GM18517 (cell line): ENCODE results near the gene BCDIN3D.
"Not testable (repeated sequence)": the region's sequence is repeated elsewhere in the genome, so short reads cannot be mapped to it uniquely, and the experiment has no call there.

Experiments used
- ATAC-seq: cut with Tn5 transposase; IDR thresholded peaks from one replicate; pipeline ENCODE4 v1.9.1; 2021; ENCODE audit warnings: mild to moderate bottlenecking, moderate library complexity; ENCODE audit not compliant: unreplicated experiment

The BCDIN3D gene, protein sequence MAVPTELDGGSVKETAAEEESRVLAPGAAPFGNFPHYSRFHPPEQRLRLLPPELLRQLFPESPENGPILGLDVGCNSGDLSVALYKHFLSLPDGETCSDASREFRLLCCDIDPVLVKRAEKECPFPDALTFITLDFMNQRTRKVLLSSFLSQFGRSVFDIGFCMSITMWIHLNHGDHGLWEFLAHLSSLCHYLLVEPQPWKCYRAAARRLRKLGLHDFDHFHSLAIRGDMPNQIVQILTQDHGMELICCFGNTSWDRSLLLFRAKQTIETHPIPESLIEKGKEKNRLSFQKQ

DNA sequence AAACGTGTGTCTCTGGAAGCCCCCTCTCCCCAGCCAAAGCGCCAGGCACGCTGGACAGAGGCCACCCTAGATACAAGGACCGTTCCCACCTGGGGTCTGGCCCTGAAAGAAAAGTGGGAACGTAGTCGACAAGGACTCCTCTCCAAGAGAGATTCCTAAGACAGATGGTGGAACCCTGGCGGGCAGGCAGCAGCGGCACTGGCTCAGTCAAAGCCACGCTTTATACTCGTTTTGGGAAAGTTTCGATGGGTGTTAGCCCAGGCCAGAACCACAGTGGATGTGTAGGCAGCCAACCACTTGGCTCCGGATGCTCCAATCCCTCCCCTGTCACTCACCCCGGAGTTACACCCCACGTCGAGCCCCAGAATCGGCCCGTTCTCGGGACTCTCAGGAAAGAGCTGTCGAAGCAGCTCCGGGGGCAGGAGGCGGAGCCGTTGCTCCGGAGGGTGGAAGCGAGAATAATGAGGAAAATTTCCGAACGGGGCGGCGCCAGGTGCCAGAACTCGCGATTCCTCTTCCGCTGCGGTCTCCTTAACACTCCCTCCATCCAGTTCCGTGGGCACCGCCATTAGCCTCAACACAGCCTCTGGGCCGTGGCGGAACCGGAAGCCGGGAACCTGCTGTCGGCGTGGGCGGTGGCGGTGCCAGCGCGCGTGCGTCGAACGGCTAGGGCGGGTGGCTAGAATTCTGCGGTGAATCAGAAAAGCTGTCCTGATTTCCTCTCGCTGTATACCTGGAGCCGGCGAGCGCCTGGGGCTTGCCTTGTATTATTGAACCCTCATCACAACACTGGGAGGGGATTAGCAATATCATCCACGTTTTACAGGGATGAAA is at the start of gene BCDIN3D:
TSS of gene BCDIN3D (minus strand) at position 588 of the 834 bp plus-strand sequence. CDS start at position 569, 19 bp downstream.
- peak; percentile 81 for ATAC-seq

DNA sequence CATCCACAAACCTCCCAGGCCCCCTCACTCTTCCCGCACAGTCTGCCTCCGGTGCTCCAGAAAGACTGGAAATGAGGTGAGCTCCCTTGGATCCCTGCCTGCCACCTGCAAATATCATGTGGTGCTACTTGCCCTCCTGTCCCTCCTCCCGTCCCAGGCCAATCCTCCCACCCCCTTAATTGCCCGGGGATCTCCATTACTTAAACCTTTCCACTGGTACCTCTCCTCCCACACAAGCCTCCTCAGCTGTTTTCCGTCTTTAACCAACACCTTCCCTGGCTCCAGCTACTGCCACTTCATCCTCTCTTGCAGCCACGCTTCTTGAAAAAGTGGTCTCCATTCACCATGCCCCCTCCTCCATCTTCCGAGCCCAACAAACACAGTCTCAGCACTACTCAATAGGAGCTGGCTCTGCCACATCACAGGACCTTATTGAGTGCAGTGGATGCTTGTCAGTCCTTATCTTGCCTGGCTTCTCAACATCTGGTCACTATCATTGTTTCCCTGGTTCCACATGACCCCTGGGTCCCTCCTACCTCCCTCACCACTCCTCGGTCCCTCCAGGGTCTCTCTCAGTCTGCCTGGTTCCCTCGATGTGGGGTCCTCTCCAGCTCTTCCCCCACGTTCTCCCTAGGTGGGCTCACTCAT is 49.3 kb upstream of the BCDIN3D start:
- ATAC-seq = no peak

DNA sequence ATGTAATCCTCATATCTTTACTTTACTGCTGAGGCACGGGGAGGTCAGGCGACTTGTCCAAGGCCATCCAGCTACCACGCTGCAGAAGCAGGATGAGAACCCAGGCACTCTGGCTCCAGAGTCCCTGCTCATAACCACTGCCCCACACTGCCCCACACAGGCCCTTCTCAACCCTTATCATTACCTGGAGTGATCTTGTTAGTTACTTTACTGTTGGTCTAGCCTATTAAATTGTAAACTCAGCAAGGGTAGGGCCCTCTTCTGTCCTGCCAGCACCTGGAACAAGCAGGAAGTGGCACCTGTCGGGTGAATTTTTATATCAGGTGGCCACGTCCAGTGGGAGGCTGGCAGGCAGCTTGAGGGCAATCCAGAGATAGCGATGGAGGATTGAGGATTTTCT is 48.6 kb upstream of the BCDIN3D start:
- ATAC-seq = no peak

DNA sequence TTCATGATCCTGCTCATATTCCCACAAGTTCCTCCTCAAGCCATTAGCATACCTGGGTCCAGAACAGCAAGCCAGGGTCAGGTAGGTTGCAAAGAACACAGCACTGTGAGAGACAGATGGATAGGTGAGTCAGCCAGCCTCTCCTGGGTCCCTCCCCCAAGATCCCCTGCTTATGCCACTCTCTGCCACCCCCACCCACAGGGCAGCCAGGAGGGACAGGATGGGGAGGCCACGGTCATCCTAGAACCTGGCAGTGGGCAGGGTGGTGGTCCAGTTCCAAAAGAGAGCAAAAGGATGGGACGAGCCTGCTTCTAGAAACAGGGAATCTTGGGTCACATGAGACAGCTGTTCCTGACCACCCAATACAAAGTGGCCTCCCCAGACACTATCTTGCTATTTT is 48.1 kb upstream of the BCDIN3D start:
- ATAC-seq = no peak

DNA sequence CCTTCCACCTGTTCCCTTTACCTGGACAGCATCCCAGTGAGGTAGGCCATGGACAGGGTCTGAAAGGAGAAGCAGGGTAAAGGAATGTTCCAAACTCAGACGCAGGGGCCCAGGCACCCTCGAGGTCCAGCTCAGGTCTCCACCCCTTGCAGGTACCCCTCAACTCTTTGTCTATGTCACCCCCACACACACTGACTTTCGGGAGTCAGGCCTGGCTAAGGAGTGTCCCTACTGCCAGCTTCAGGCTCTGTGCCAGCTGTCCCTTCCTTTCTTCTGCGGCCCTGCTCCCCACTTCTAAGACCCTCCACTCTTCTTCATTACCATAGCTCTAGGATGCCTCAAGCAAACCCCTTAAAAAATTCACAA is 47.2 kb upstream of the BCDIN3D start:
- ATAC-seq = no peak

DNA sequence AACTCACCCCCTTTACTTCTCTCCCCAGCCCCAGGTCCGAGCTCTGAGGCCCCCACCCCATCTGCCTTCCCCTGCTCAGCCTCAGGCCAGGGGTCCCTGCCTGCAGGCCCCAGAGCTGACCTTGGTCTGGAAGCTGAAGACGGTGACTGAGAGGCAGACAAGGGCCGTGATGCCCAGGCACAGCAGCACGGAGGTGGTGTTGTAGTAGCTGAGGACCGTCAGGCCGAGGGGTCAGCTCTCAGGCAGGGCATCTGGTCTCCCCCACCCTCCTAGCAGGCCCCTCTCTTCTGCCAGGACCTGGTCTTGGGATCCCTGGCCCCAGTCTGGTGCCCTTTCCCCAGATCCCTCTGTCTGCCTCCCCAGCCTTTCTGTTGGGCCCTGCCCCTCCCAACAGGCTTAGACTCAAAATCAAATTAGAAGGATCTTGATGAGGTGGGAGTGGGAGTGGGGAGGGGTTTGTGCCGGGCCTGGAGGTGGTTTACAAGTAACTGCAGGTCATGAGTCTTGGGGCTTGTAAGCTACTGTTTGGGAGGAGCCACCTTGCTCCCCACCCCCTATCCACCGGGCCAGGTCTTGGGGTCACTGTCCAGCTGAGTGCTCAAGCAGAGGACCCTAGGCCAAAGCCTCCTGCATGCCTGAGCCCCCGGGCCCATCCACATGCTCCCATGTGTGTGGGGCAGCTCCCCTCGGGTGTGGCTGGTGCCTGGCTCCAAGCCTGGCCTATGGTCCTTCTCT is 46.6 kb upstream of the BCDIN3D start:
- ATAC-seq = no peak

DNA sequence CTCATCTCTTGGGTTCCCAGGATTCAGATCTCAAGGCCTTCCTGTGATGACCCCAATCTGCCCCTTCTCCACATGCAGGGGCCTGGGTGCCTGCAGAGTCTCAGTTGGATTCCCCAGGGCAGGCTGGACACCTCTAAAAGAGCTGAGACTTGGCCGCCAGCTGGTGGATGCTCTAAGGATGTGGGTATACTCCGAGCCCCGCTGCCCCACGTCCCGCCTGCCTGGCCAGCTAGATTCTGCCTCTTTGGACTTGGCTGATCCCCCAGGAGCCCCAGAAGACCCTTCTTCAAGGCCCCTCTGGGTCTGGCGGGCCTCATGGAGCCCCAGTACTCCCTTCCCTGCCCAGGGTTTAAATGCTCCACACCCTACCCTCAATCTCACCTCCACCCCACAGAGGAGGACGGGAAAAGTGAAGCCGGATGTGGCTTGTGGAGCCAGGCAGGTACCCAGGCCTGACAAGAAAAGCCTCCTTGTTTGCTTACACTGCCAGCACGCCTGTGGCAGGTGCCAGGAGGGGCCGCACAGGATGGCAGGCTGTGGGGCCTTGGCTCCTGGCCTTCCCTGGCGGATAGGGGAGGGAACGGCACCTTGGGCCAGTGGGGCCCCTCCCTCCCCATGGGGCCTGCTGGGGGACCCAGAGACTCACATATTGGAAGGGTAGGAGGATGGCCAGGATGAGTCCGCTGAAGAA is 45.7 kb upstream of the BCDIN3D start:
- no peak for ATAC-seq

DNA sequence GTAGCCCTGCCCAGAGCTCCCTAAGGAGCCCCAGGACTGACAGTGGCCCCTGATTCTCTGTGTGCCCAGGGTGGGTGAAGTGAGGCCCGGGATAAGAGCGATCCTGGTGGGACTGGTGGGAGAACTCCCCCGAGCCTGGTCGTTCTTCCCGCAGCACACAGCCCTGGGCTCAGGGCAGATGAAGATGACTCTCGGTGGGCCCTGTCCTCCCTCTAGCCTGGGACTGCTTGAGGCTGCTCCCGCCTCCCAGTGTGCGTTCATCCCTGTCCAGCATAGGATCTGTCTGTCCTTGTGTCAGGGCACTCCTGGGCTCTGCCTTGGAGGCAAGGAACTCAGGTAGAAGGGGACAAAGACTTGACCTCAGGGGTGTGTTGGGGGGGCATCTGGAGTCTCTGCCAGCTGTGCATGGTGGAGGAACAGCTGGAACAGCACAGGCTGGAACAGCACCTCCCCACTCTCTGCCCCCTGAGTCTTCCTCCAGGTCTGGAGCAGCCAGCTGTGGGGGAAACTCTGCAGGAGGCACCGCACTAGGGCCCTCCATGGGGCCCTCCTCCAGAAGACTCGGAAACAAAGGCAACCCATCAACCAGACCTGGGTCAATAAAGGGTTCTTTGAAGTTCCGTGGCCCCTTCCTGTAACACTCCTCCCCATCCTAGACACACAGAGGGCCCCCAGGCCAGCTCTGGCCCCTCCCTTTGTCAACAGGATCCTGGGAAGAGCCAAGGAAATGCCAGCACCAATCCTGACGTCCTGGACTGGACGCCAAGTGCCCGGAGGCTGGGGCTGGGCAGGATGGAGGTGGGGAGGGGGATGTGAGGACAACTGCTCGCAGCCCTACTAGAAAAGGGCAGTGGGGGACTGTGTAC is 44.9 kb upstream of the BCDIN3D start:
- ATAC-seq = no peak

DNA sequence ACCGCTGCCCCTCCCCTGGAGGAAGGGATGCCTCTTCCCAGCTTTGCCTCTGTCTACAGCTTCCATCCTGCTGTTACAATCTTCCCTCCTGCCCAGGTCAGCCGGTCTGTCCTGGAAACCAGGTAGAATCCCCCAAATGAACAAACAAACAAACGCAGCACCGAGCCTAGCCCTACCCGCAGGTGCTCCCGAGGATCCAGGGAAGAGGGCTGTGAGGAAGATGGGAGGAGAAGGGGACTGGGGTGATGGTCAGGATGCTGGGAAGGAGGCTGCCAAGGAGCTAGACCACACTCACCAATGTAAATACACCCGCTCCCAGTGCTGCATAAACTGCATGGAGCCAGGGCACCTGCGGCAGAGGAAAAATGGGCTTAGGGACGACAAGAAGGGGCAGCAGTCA is 44.2 kb upstream of the BCDIN3D start:
- no peak for ATAC-seq

DNA sequence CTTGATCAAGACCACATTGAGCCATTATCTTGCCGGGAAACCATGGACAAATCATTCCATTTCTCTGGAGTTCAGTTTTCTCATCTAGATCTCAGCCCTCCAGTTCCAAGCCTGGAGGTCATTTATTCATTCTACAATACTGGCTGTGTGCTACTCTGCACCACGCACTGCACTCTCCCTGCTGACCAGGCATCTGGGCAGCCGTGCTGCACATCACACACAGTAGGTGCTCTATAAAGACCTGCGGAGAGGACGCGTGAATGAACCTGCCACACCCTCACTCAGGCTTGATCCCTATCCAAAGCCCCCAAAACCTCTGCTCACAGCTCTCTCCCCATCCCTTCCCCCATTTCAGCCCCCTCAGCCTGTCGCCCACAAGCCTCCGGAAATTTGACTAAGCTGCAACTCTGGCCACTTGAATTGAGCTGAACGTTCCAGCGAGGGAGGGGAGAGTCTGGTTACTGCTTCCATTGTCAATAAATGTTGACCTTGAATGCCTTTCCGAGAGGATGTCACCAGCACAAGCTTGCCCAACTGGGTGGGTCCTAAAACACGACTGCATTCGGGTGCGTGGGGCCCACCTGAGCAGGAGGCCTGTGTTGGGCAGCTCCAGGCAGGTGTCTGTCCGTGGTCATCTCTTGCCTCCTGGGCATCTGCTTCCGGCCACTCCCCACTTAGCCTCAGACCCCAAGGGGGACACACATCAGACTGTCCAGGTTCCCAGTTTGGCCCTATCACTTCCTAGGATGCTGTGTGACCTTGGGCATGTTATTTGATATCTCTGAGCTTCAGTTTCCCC is 43.0 kb upstream of the BCDIN3D start:
- ATAC-seq = no peak

DNA sequence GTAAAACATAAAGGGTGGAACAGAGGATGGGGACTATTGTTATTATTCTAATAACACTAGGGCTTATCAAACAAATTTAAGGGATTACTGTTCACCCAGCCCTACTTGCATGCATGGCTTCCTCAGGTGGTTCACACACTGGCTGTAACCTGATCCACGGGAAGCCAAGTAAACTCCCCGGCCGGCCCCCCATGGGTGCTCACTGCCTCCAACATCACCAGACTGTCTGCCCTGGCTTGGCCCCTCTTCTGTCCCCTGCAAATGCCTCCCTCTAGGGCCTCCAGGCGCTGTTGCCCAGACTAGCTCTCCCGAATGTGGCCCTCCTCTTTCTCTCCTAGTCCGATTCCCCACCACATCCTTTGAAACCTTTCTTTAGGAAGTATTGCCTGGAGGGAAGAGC is 42.2 kb upstream of the BCDIN3D start:
- no peak for ATAC-seq

DNA sequence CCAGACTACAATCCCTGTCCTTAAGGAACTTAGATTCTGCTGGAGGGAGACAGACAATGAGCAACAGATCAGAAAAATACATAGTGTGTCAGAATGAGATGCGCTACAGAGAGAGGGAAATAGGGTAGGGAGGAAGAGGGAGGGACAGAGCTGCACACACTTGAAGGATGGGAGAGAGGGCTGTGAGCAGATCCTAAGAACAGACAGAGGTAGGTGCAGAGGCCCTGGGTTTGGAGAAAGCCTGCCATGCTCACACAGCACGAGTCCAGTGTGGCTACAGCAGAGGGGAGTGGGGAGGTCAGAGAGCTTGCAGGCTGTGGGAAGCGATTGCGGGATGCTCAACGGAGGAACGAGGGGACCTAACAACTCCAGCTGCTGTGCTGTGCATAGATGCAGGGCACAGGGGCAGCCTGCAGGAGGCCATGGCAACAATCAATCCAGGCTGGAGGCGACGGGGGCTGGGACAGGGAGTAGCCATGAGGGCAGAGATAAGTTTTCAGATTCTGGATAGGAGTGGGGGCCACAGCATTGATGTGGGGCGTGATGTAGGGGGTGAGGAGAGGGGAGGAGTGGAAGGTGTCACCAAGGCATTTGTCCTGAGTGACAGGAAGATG is 40.1 kb upstream of the BCDIN3D start:
- no peak for ATAC-seq

DNA sequence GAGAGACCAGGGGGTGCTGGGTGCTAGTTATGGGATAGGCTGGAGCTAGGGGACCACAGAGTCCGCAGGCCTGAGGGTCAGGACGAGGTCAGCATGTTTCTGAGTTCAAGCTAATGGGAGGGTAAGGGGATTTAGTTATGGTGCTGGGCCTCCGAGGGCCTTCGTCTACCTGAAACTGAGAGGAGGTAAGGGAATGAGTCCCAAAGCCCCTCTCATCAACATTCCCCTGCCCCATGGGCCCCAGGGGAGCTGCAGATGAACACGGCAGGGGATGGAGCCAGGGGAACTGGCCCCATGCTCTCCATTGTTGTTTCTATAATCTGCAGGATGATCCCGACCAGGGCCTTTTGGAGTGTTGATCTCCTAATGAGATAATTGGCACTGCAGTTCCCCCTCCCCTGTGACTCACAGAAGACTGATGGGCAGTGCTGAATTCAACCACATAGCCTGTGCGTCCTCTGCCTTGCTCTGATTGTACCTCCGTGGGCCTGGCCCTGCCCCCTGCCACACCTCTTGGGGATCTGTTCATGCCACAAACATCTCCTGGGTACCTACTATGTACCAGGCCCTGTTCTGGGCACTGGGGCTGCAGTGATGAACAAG is 39.4 kb upstream of the BCDIN3D start:
- no peak for ATAC-seq

DNA sequence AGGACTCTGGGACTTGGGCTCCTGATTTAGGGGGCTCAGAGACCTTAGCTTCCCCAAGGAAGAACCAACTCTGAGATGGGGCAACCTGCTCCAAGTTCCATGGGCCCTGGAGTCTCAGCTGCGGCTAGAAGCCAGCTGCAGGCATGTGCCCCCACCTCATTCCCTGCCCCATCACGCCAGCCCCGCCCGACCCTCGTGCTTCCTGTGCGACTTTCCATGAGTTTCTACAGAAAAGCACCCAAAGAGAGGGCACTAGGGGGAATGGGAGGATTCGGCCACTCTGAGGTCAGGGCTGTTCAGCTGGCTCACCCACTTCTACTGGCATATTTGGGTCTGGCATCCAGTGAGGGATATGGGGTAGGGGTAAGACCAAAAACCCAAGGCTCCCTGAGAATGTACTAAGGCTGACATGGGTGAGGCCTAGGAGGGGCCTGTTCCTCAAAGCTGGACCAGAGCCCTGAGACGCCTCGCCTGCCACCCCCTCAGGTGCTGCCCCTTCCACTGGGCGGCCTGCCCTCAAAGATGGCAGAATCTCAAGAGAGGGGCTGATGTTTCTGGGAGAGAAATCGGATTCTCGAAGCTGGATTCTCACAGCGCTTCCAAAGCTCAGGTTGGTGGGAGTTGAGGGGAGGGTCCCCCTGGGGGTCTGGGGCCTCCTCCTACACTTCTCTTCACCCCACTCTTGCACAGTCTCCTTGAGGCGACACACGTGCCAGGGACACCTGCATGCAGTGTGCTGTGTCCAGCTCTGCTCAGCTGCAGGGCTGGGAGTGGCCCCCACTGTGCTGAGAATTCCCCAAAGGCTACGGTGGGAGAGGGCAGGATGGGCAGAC is 38.7 kb upstream of the BCDIN3D start:
- ATAC-seq = no peak

DNA sequence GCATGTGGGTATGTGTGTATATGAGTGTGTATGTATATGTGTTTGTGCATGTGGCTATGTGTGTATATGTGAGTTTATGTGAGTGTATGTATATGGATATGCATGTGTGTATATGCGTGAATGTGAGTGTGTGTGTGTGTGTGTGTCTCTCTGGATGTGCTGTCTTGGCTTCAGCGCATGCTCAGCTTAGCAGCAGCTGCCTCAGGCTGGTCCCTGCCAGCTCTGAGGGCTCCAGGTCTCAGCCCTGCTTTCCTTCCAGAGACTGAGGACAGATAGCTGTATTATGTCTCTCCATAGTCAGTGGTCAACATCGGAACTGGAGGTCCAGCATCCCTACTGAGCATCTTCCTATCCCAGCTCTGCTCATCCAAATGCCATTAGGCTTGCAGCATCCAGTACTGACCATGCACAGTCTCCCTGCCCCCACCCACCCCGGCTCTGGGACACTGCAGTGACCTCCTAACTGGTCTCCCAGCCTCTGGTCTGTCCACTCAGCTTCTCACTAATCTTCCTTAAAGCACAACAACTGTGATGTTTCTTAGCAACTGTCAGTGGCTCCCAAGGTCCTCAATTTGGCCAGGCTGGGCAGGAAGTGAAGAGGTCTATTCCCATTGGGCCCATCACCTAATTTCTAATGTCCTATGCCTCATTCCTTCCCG is 38.0 kb upstream of the BCDIN3D start:
- no peak for ATAC-seq

DNA sequence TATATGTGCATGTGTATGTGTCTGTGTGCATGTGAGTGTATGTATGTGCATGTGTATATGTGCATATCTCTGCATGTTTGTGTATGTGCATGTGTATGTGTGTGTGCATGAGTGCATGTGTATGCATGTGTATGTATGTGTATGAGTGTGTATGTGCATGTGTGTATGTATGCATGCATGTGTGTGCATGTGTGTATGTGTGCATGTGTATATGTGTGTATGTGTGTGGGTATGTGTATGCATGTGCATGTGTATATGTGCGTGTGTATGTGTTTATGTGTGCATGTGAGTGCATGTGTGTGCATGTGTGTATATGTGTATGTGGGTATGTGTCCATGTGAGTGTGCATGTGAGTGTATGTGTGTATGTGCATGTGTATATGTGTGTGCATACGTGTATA is 36.2 kb upstream of the BCDIN3D start:
- ATAC-seq = not testable (repeated sequence)

DNA sequence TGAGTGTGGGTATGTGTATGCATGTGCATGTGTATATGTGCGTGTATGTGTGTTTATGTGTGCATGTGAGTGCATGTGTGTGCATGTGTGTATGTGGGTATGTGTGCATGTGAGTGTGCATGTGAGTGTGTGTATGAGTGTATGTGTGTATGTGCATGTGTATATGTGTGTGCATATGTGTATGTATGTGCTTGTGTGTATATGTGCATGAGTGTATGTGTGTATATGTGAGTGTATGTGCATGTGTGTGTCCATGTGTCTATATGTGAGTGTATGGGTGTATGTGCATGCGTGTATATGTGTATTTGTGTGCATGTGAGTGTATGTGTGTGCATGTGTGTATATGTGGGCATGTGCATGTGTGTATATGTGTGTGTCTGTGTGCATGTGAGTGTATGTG is 35.1 kb upstream of the BCDIN3D start:
- ATAC-seq = no peak
